Measurements from ENCODE around the gene TIMM44.

DNA sequence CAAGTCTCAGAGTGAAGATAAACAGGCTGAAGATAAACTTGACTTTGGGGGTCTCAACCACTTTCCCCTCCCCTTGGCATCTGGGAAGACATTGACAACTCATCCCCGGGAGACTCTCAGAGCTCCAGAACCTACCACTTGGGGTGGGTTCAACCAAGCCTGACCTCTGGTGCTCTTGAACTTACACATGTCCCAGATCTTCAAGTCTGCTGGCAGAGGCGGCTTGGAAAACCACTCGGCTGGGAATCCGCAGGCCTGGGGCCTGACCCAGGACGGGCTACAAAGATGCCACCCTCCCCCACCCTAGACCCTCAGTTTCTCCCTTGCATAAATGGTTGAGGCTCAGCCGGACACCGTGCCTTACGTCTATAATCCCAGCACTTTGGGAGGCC, 54.6 kb downstream of the TIMM44 start:
- TF ChIP-seq, protein P1, sequence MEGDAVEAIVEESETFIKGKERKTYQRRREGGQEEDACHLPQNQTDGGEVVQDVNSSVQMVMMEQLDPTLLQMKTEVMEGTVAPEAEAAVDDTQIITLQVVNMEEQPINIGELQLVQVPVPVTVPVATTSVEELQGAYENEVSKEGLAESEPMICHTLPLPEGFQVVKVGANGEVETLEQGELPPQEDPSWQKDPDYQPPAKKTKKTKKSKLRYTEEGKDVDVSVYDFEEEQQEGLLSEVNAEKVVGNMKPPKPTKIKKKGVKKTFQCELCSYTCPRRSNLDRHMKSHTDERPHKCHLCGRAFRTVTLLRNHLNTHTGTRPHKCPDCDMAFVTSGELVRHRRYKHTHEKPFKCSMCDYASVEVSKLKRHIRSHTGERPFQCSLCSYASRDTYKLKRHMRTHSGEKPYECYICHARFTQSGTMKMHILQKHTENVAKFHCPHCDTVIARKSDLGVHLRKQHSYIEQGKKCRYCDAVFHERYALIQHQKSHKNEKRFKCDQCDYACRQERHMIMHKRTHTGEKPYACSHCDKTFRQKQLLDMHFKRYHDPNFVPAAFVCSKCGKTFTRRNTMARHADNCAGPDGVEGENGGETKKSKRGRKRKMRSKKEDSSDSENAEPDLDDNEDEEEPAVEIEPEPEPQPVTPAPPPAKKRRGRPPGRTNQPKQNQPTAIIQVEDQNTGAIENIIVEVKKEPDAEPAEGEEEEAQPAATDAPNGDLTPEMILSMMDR (conservative IDR thresholded peaks at IDR 0.05; ENCODE audit: low read length): no peak
- no peak for TF ChIP-seq EZH2phosphoT487 (IDR thresholded peaks at IDR 0.05; ENCODE audit: borderline replicate concordance, low read depth, low read length)

Data from OCI-LY7 (cell line).